Prostate gland (tissue), 2 donors: ENCODE results near the gene PRDX1. TPM values are rescaled to one million over a fixed set of nuclear protein-coding genes. Genes with fewer than 3 reads are reported as not detected.

ENCODE experiments used
- DNase-seq: peaks from one replicate; pipeline ENCODE4 v3.0.0-alpha.2; 2019; ENCODE audit warnings: low spot score
- H3K27ac ChIP-seq, 2 donors: fragments of 200-600 bp; sonication (generic); 2 replicates each; pipeline ENCODE4 v1.5.1; 2017 to 2019
- H3K27me3 ChIP-seq: fragments of 200-600 bp; sonication (generic); replicated peaks from 2 replicates; pipeline ENCODE4 v1.5.1; 2019; ENCODE audit not compliant: insufficient read depth
- H3K36me3 ChIP-seq, 2 donors: fragments of 200-600 bp; sonication (generic); 1 replicate in 1 of 2; 2 replicates in 1 of 2; pipeline versions ENCODE4 v1.5.1 to v1.8.1; 2017 to 2019
- H3K4me1 ChIP-seq: fragments of 200-600 bp; sonication (generic); replicated peaks from 2 replicates; pipeline ENCODE4 v1.5.1; 2019
- H3K4me3 ChIP-seq, 2 donors: fragments of 200-600 bp; sonication (generic); 2 replicates each; pipeline ENCODE4 v1.5.1; 2017 to 2019
- H3K9me3 ChIP-seq: fragments of 200-600 bp; sonication (generic); 2 replicates; pipeline ENCODE4 v1.5.1; 2017
- POLR2A ChIP-seq: fragments of 450-650 bp; IDR thresholded peaks from one replicate; pipeline ENCODE4 v1.6.1; 2016; ENCODE audit warnings: antibody characterized with exemption, mild to moderate bottlenecking
- POLR2AphosphoS5 ChIP-seq: sonication (generic); formaldehyde crosslinking; IDR thresholded peaks from one replicate; pipeline ENCODE4 v1.6.1; 2017; ENCODE audit warnings: antibody characterized with exemption
- WGBS: methylation state at CpG from one replicate; pipeline ENCODE4 v1.1.5; 2018; 5-methylcytosine and 5-hydroxymethylcytosine counted together
- intact Hi-C: fragments of 100-400 bp; cut with DNase I; formaldehyde crosslinking; loops from one replicate; pipeline ENCODE4 v1.14.2; 2022
- total RNA-seq, 2 donors: library from RNA; depleted of rRNA; stranded (reverse); fragments of >200 nt; gene quantifications; one replicate each; pipeline ENCODE4 v1.1.0, GENCODE V29; 2016
- TF ChIP-seq, protein P1 (sequence below), 4 experiments: fragments of 200-600 bp in 2 of 4; fragments of 450-650 bp in 2 of 4; sonication (generic) in 2 of 4; IDR thresholded peaks; 1 replicate in 3 of 4; 2 replicates in 1 of 4; pipeline ENCODE4 v1.5.1; 2016 to 2019; ENCODE audit warnings: antibody characterized with exemption in 4 of 4, mild to moderate bottlenecking in 2 of 4, moderate library complexity in 2 of 4

The PRDX1 gene
- total RNA-seq, 2 donors from 2014 or later = 210 to 335 TPM

- DNase-seq = no peak
Observed at GRCh38 chr1:45545553-45546310, 24.0 kb upstream of the PRDX1 start.

GRCh38 chr1:45545019-45545493 is 23.4 kb upstream of the PRDX1 start:
- Histone ChIP-seq H3K27me3 (no peaks in the 10 kb centered on the region), H3K9me3 (no peaks in the 10 kb centered on the region), H3K4me1 (no peaks in the 10 kb centered on the region), H3K36me3 (no peaks in the 10 kb centered on the region), H3K4me3 (no peak overlapping the region), H3K27ac (no peak overlapping the region)
- intact Hi-C loops = no loop called here
- 57% methylated on average over 6 of the region's 6 CpGs for WGBS
- DNase-seq = no peak
- TF ChIP-seq POLR2AphosphoS5 (no peak), POLR2A (no peak)
- TF ChIP-seq, protein P1, sequence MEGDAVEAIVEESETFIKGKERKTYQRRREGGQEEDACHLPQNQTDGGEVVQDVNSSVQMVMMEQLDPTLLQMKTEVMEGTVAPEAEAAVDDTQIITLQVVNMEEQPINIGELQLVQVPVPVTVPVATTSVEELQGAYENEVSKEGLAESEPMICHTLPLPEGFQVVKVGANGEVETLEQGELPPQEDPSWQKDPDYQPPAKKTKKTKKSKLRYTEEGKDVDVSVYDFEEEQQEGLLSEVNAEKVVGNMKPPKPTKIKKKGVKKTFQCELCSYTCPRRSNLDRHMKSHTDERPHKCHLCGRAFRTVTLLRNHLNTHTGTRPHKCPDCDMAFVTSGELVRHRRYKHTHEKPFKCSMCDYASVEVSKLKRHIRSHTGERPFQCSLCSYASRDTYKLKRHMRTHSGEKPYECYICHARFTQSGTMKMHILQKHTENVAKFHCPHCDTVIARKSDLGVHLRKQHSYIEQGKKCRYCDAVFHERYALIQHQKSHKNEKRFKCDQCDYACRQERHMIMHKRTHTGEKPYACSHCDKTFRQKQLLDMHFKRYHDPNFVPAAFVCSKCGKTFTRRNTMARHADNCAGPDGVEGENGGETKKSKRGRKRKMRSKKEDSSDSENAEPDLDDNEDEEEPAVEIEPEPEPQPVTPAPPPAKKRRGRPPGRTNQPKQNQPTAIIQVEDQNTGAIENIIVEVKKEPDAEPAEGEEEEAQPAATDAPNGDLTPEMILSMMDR (IDR thresholded peaks at IDR 0.05) = no peak

More at GRCh38 chr1:45545553-45546310, 24.0 kb upstream of the PRDX1 start:
- no peaks in the 10 kb centered on the region for H3K27me3 ChIP-seq
- no peaks in the 10 kb centered on the region for H3K9me3 ChIP-seq
- WGBS = 88% methylated on average over 7 of the region's 7 CpGs
- no peak overlapping the region for H3K27ac ChIP-seq
- TF ChIP-seq POLR2A = no peak
- TF ChIP-seq, protein P1 (IDR thresholded peaks at IDR 0.05) = no peak
- intact Hi-C loops = no loop called here
- H3K36me3 ChIP-seq = no peaks in the 10 kb centered on the region
- no peak overlapping the region for H3K4me3 ChIP-seq
- H3K4me1 ChIP-seq = no peaks in the 10 kb centered on the region

GRCh38 chr1:45544530-45544929 is 22.8 kb upstream of the PRDX1 start:
- no peaks in the 10 kb centered on the region for H3K4me1 ChIP-seq
- no peak overlapping the region for H3K4me3 ChIP-seq
- intact Hi-C loops = no loop called here
- H3K27me3 ChIP-seq = no peaks in the 10 kb centered on the region
- no peak for DNase-seq
- no peak overlapping the region for H3K27ac ChIP-seq
- TF ChIP-seq, protein P1 (IDR thresholded peaks at IDR 0.05) = no peak
- TF ChIP-seq POLR2AphosphoS5 (no peak), POLR2A (no peak)
- H3K9me3 ChIP-seq = no peaks in the 10 kb centered on the region
- 79% methylated on average over 4 of the region's 4 CpGs for WGBS
- no peaks in the 10 kb centered on the region for H3K36me3 ChIP-seq

- Histone ChIP-seq H3K9me3 (no peaks in the 10 kb centered on the region), H3K4me1 (no peaks in the 10 kb centered on the region), H3K4me3 (no peak overlapping the region), H3K27me3 (no peaks in the 10 kb centered on the region), H3K27ac (no peak overlapping the region), H3K36me3 (no peaks in the 10 kb centered on the region)
- TF ChIP-seq POLR2AphosphoS5 = no peak
- TF ChIP-seq POLR2A = no peak
- TF ChIP-seq, protein P1 (IDR thresholded peaks at IDR 0.05) = no peak
- DNase-seq = no peak
- WGBS = 46% methylated on average over 8 of the region's 8 CpGs
- intact Hi-C loops = no loop called here
Observed at GRCh38 chr1:45543581-45544417, 22.1 kb upstream of the PRDX1 start.
